ENCODE results near the gene ARIH1. TPM values are rescaled to one million over a fixed set of nuclear protein-coding genes. Genes with fewer than 3 reads are reported as not detected.

ARIH1 gene
- total and polyA plus RNA-seq, 2 of the 8 experiments (the other 6 are each of a cell fraction or from before 2014, with no cell fraction given), result 32.7 to 179 TPM

DNA sequence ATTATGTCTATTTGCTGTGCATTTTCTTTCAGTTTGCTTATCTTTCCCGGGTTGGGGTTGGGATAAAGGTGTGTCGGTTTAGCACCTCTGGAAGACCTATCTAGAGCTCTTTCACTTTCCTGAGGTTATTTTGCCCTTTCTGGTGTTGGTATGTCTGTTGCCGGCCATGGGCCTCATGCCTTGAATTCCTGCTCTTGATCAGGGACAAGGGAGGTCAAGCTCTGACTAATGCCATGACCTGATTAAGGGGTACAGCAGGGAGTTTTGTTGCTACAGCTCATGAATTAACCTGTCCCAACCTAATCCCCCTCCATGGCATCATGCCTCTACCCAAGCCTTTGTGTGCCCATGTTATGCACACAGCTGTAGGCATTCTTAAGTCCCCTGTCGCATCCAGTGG is 109.9 kb downstream of the ARIH1 start:
- WGBS, 2 experiments (ENCODE audit: extremely low coverage in 1 of 2, insufficient coverage in 1 of 2, insufficient read length in 1 of 2, insufficient replicate concordance in 2 of 2, low coverage in 1 of 2, low lambda C conversion rate in 2 of 2, missing lambda C conversion rate in 1 of 2), result 87% methylated on average over 4 of the region's 4 CpGs; no CpG with 5 or more reads in 1 of the 2 experiments
- Histone ChIP-seq H2BK15ac (ENCODE audit: low read length) (no peak overlapping the region), H3K14ac (ENCODE audit: insufficient read length) (no peak overlapping the region), H3K79me2 (ENCODE audit: control insufficient read depth in 1 of 2, insufficient read depth in 2 of 2, low read length in 2 of 2) (no peaks in the 10 kb centered on the region), H2AK5ac (ENCODE audit: low read depth, low read length) (no peak overlapping the region), H3K23me2 (ENCODE audit: low read depth, low read length) (no peaks in the 10 kb centered on the region), H4K91ac (replicated peaks; ENCODE audit: insufficient read length, low read length) (no peak overlapping the region), H4K8ac (ENCODE audit: extremely low read depth, insufficient read depth, low read length) (no peak overlapping the region), H3K23ac (ENCODE audit: insufficient read length) (no peak overlapping the region), H2AFZ (ENCODE audit: low read length) (no peak overlapping the region), H3K4me1 (replicated peaks in 1 of 4; ENCODE audit: control insufficient read depth in 3 of 4, insufficient read depth in 4 of 4, low read length in 3 of 4) (no peaks in the 10 kb centered on the region), H3K4me2 (ENCODE audit: insufficient read depth in 1 of 2, low read depth in 2 of 2, low read length in 2 of 2) (no peak overlapping the region), H3K36me3 (ENCODE audit: control insufficient read depth in 2 of 4, insufficient read depth in 4 of 4, low read length in 3 of 4) (peaks cover 10 to 52% (median 24%) of the 10 kb centered on the region in 4 experiments), H2BK5ac (ENCODE audit: low read depth, low read length) (no peak overlapping the region), H4K20me1 (replicated peaks in 1 of 2; ENCODE audit: control insufficient read depth in 1 of 2, insufficient read depth in 2 of 2, low read length in 2 of 2) (peaks cover 2 to 4% of the 10 kb centered on the region in 2 experiments), H3K9me3 (ENCODE audit: insufficient read depth in 2 of 2, low read depth in 1 of 2, low read length in 1 of 2) (no peaks in the 10 kb centered on the region), H3K4ac (replicated peaks; ENCODE audit: insufficient read length, low read depth, low read length) (no peak overlapping the region), H2BK120ac (replicated peaks; ENCODE audit: low read depth, low read length) (no peak overlapping the region), H3K27ac (ENCODE audit: low read depth, low read length) (no peak overlapping the region), H3K27me3 (replicated peaks in 1 of 4; ENCODE audit: control insufficient read depth in 3 of 4, extremely low read depth in 1 of 4, insufficient read depth in 3 of 4, low read length in 3 of 4) (no peaks in the 10 kb centered on the region), H3K79me1 (ENCODE audit: low read depth, low read length) (no peaks in the 10 kb centered on the region; the same call in 1 of the 2 replicates), H4K5ac (ENCODE audit: insufficient read length, low read depth, low read length) (no peak overlapping the region), H3K9ac (replicated peaks in 1 of 4; ENCODE audit: extremely low read depth in 1 of 4, low read depth in 3 of 4, low read length in 3 of 4) (no peak overlapping the region), H3K56ac (replicated peaks; ENCODE audit: insufficient read length, low read depth, low read length) (no peak overlapping the region), H3K18ac (ENCODE audit: extremely low read depth, low read length) (no peak overlapping the region), H2BK20ac (ENCODE audit: low read length) (no peak overlapping the region), H3K4me3 (ENCODE audit: extremely low read depth in 1 of 4, insufficient read depth in 2 of 4, low read depth in 3 of 4, low read length in 4 of 4) (no peak overlapping the region), H2BK12ac (ENCODE audit: low read depth, low read length) (no peak overlapping the region)
- POLR2A ChIA-PET (ENCODE audit: partially characterized antibody), result interaction anchor here (1.4 kb wide), 1 partner anchor 111 kb away, joined by 3 read pairs; no protein-coding TSS in a partner anchor
- FAIRE-seq (no peak), DNase-seq (ENCODE audit: low read depth in 1 of 2, low spot score in 2 of 2) (no peak)
- CTCF ChIA-PET (ENCODE audit: partially characterized antibody), result interaction anchor here (0.8 to 3.8 kb wide), 3 partner anchors 16 to 102 kb away, joined by 3 to 25 read pairs (median 4); partner anchors contain the start of genes BBS4 and HIGD2B
- TF ChIP-seq SP4 (IDR thresholded peaks at IDR 0.05; ENCODE audit: low read length) (no peak), CBX8 (IDR thresholded peaks at IDR 0.05; ENCODE audit: borderline replicate concordance, low read depth, low read length) (no peak), RXRA (IDR thresholded peaks at IDR 0.05; ENCODE audit: insufficient read depth, low read depth, low read length) (no peak), KDM5A (IDR thresholded peaks at IDR 0.05; ENCODE audit: low read length) (no peak), YY1 (IDR thresholded peaks at IDR 0.05; ENCODE audit: low read depth, low read length) (no peak), BRCA1 (IDR thresholded peaks at IDR 0.05; ENCODE audit: low read depth, low read length) (no peak), SIX5 (IDR thresholded peaks at IDR 0.05; ENCODE audit: low read depth, low read length) (no peak), GTF2F1 (IDR thresholded peaks at IDR 0.05; ENCODE audit: borderline replicate concordance, low read depth, low read length) (no peak), BACH1 (IDR thresholded peaks at IDR 0.05; ENCODE audit: low read length) (no peak), CHD1 (IDR thresholded peaks at IDR 0.05; ENCODE audit: low read depth, low read length) (no peak), CHD2 (IDR thresholded peaks at IDR 0.05; ENCODE audit: low read length) (no peak)
- TF ChIP-seq, protein P1, sequence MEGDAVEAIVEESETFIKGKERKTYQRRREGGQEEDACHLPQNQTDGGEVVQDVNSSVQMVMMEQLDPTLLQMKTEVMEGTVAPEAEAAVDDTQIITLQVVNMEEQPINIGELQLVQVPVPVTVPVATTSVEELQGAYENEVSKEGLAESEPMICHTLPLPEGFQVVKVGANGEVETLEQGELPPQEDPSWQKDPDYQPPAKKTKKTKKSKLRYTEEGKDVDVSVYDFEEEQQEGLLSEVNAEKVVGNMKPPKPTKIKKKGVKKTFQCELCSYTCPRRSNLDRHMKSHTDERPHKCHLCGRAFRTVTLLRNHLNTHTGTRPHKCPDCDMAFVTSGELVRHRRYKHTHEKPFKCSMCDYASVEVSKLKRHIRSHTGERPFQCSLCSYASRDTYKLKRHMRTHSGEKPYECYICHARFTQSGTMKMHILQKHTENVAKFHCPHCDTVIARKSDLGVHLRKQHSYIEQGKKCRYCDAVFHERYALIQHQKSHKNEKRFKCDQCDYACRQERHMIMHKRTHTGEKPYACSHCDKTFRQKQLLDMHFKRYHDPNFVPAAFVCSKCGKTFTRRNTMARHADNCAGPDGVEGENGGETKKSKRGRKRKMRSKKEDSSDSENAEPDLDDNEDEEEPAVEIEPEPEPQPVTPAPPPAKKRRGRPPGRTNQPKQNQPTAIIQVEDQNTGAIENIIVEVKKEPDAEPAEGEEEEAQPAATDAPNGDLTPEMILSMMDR (IDR thresholded peaks at IDR 0.05; ENCODE audit: control extremely low read depth in 1 of 3, insufficient read depth in 1 of 3, low read depth in 1 of 3, low read length in 3 of 3), result no peak
